IMR-90 (cell line): ENCODE data around the gene GRAMD1A. TPM values are rescaled to one million over a fixed set of nuclear protein-coding genes. Genes with fewer than 3 reads are reported as not detected.

ENCODE experiments used
- ATAC-seq: fragments of 200-7000 bp; cut with Tn5 transposase; 2 replicates; pipeline ENCODE4 v1.9.1; 2020; ENCODE audit warnings: low read depth, mild to moderate bottlenecking, moderate library complexity
- BruUV-seq: library from RNA; stranded (reverse); fragments of 400-500 nt; replicated peaks from 2 replicates; lab custom pipeline; 2021; lab: Mats Ljungman, UMichigan
- CTCF ChIA-PET: fragments of 300-600 bp; formaldehyde crosslinking; extraction: SDS; loops from one replicate; lab custom pipeline; 2021; ENCODE audit warnings: antibody characterized with exemption; lab: Yijun Ruan, JAX
- POLR2A ChIA-PET: fragments of 300-600 bp; sonication (Branson Sonifier 250); formaldehyde crosslinking; loops from one replicate; lab custom pipeline; 2022; ENCODE audit warnings: antibody characterized with exemption; ENCODE audit not compliant: unreplicated experiment; lab: Charles Lee
- DNase-seq: peaks from one replicate; pipeline ENCODE4 v3.0.0; 2013
- H2AFZ ChIP-seq: replicated peaks from 2 replicates; pipeline ENCODE3; 2013; ENCODE audit warnings: low read length, mild to moderate bottlenecking; ENCODE audit not compliant: poor library complexity
- H2AK5ac ChIP-seq: 2 replicates; pipeline ENCODE4 v1.6.1; 2013; ENCODE audit warnings: low read depth, low read length, inconsistent platforms
- H2AK9ac ChIP-seq: replicated peaks from 2 replicates; pipeline ENCODE3; 2013; ENCODE audit warnings: mild to moderate bottlenecking, low read depth, low read length, moderate library complexity; ENCODE audit not compliant: poor library complexity
- H2BK120ac ChIP-seq: 2 replicates; pipeline ENCODE4 v1.6.1; 2013; ENCODE audit warnings: low read depth, low read length, inconsistent platforms
- H2BK15ac ChIP-seq: 3 replicates; pipeline ENCODE4 v1.6.1; 2013; ENCODE audit warnings: low read depth, low read length, inconsistent platforms
- H2BK20ac ChIP-seq: 2 replicates; pipeline ENCODE4 v1.6.1; 2013; ENCODE audit warnings: low read depth, mild to moderate bottlenecking, inconsistent platforms, low read length, moderate library complexity
- H2BK5ac ChIP-seq: 2 replicates; pipeline ENCODE4 v1.6.1; 2013; ENCODE audit warnings: mild to moderate bottlenecking, low read depth, low read length, inconsistent platforms; ENCODE audit not compliant: poor library complexity, severe bottlenecking
- H3K14ac ChIP-seq: replicated peaks from 2 replicates; pipeline ENCODE4 v1.6.1; 2013; ENCODE audit warnings: low read depth, low read length, inconsistent platforms
- H3K18ac ChIP-seq: 2 replicates; pipeline ENCODE4 v1.6.1; 2013; ENCODE audit warnings: low read depth, low read length, control low read depth
- H3K23ac ChIP-seq: 2 replicates; pipeline ENCODE4 v1.6.1; 2013; ENCODE audit warnings: low read depth, low read length, inconsistent platforms
- H3K27ac ChIP-seq: 2 replicates; pipeline ENCODE4 v1.5.1; 2013; ENCODE audit warnings: mild to moderate bottlenecking, control low read depth, low read length; ENCODE audit not compliant: insufficient read depth
- H3K27me3 ChIP-seq: 2 replicates; pipeline ENCODE4 v1.6.1; 2013; ENCODE audit warnings: low read length; ENCODE audit not compliant: control insufficient read depth, insufficient read depth
- H3K36me3 ChIP-seq: 2 replicates; pipeline ENCODE4 v1.6.1; 2013; ENCODE audit warnings: low read length, mixed read lengths; ENCODE audit not compliant: control insufficient read depth, insufficient read depth
- H3K4ac ChIP-seq: 2 replicates; pipeline ENCODE4 v1.6.1; 2013; ENCODE audit warnings: low read depth, low read length, inconsistent platforms
- H3K4me1 ChIP-seq: 2 replicates; pipeline ENCODE4 v1.6.1; 2013; ENCODE audit warnings: low read length, mixed read lengths; ENCODE audit not compliant: control insufficient read depth, insufficient read depth
- H3K4me2 ChIP-seq: 2 replicates; pipeline ENCODE4 v1.6.1; 2013; ENCODE audit warnings: low read depth, mild to moderate bottlenecking, control low read depth, low read length, moderate library complexity
- H3K4me3 ChIP-seq: 2 replicates; pipeline ENCODE4 v1.5.1; 2013; ENCODE audit warnings: low read depth, mild to moderate bottlenecking, control low read depth, low read length, moderate library complexity; ENCODE audit not compliant: insufficient read depth
- H3K56ac ChIP-seq: 2 replicates; pipeline ENCODE4 v1.6.1; 2013; ENCODE audit warnings: low read length, inconsistent platforms; ENCODE audit not compliant: insufficient read depth; ENCODE audit errors: extremely low read depth
- H3K79me1 ChIP-seq, 2 experiments: 2 replicates each; pipeline ENCODE4 v1.6.1; 2013; ENCODE audit warnings: low read length in 2 of 2, inconsistent platforms in 1 of 2, low read depth in 1 of 2
- H3K9ac ChIP-seq: 2 replicates; pipeline ENCODE4 v1.6.1; 2013; ENCODE audit warnings: low read depth, low read length, control low read depth
- H3K9me1 ChIP-seq: 2 replicates; pipeline ENCODE4 v1.6.1; 2013; ENCODE audit warnings: low read length, inconsistent platforms; ENCODE audit not compliant: insufficient read depth
- H3K9me3 ChIP-seq: 2 replicates; pipeline ENCODE4 v1.6.1; 2013; ENCODE audit warnings: low read length; ENCODE audit not compliant: control insufficient read depth, insufficient read depth
- H4K20me1 ChIP-seq: 2 replicates; pipeline ENCODE4 v1.6.1; 2013; ENCODE audit warnings: low read length, inconsistent platforms; ENCODE audit not compliant: insufficient read depth
- H4K5ac ChIP-seq: 2 replicates; pipeline ENCODE4 v1.6.1; 2013; ENCODE audit warnings: mild to moderate bottlenecking, low read depth, low read length, control low read depth
- H4K8ac ChIP-seq, 2 experiments: 2 replicates each; pipeline ENCODE4 v1.6.1; 2013; ENCODE audit warnings: low read depth in 2 of 2, low read length in 2 of 2, control low read depth in 1 of 2, inconsistent platforms in 1 of 2
- H4K91ac ChIP-seq: 2 replicates; pipeline ENCODE4 v1.6.1; 2013; ENCODE audit warnings: low read depth, low read length, inconsistent platforms; ENCODE audit not compliant: insufficient read depth
- BHLHE40 ChIP-seq: fragments of 150-350 bp; IDR thresholded peaks from 2 replicates; pipeline ENCODE4 v1.6.1; 2016; ENCODE audit warnings: mild to moderate bottlenecking, low read depth, low read length
- CEBPB ChIP-seq: IDR thresholded peaks from 2 replicates; pipeline ENCODE4 v1.6.1; 2012; ENCODE audit warnings: low read depth, low read length, improper control_type of control experiment
- CHD1 ChIP-seq: IDR thresholded peaks from 2 replicates; pipeline ENCODE4 v1.6.1; 2012; ENCODE audit warnings: low read depth, low read length, improper control_type of control experiment
- CTCF ChIP-seq: conservative IDR thresholded peaks from 2 replicates; pipeline ENCODE4 v1.5.1; 2012; ENCODE audit warnings: mild to moderate bottlenecking, low read depth, low read length, improper control_type of control experiment
- FOS ChIP-seq: fragments of 150-350 bp; IDR thresholded peaks from 2 replicates; pipeline ENCODE4 v1.6.1; 2016; ENCODE audit warnings: low read depth, low read length
- MAFK ChIP-seq: IDR thresholded peaks from 2 replicates; pipeline ENCODE4 v1.6.1; 2012; ENCODE audit warnings: low read depth, low read length, improper control_type of control experiment
- MAZ ChIP-seq: IDR thresholded peaks from 2 replicates; pipeline ENCODE4 v1.6.1; 2012; ENCODE audit warnings: low read depth, mild to moderate bottlenecking, low read length, improper control_type of control experiment, moderate library complexity, borderline replicate concordance
- NFE2L2 ChIP-seq: fragments of 150-350 bp; IDR thresholded peaks from 2 replicates; pipeline ENCODE4 v1.6.1; 2016; ENCODE audit warnings: low read depth, mild to moderate bottlenecking, low read length
- POLR2A ChIP-seq: IDR thresholded peaks from 2 replicates; pipeline ENCODE4 v1.6.1; 2012; ENCODE audit warnings: mild to moderate bottlenecking, low read depth, low read length
- RAD21 ChIP-seq: IDR thresholded peaks from 2 replicates; pipeline ENCODE4 v1.6.1; 2012; ENCODE audit warnings: low read length, improper control_type of control experiment
- RCOR1 ChIP-seq: IDR thresholded peaks from 2 replicates; pipeline ENCODE4 v1.6.1; 2012; ENCODE audit warnings: mild to moderate bottlenecking, low read length, improper control_type of control experiment; ENCODE audit not compliant: insufficient replicate concordance
- RFX5 ChIP-seq: IDR thresholded peaks from 2 replicates; pipeline ENCODE4 v1.8.0; 2012; ENCODE audit warnings: low read depth, mild to moderate bottlenecking, low read length, moderate library complexity
- SMC3 ChIP-seq: fragments of 150-350 bp; IDR thresholded peaks from 2 replicates; pipeline ENCODE4 v1.6.1; 2016; ENCODE audit warnings: low read depth, mild to moderate bottlenecking, antibody characterized with exemption, low read length, moderate library complexity
- USF2 ChIP-seq: fragments of 150-350 bp; IDR thresholded peaks from 2 replicates; pipeline ENCODE4 v1.6.1; 2017; ENCODE audit warnings: mild to moderate bottlenecking, antibody characterized with exemption, low read length, low read depth
- WGBS, 2 experiments: methylation state at CpG; one replicate each; pipeline versions ENCODE4 v1.1.5 to v1.1.7; 2013; ENCODE audit warnings: missing lambda C conversion rate in 2 of 2; ENCODE audit not compliant: insufficient read length in 1 of 2; ENCODE audit errors: extremely low coverage in 2 of 2; 5-methylcytosine and 5-hydroxymethylcytosine counted together
- dilution Hi-C: fragments of 300-500 bp; cut with HindIII; formaldehyde crosslinking; loops from one replicate; pipeline ENCODE4 v1.14.3; 2018; ENCODE audit warnings: low sequenced_read_pairs; ENCODE audit not compliant: unreplicated experiment
- in situ Hi-C: fragments of 300-500 bp; cut with MboI; formaldehyde crosslinking; loops from 3 replicates; pipeline ENCODE4 v1.14.3; 2019; ENCODE audit warnings: low sequenced_read_pairs, inconsistent platforms, mixed read lengths
- intact Hi-C: fragments of 100-400 bp; cut with micrococcal nuclease; formaldehyde crosslinking; loops from 2 replicates; pipeline ENCODE4 v1.10.0; 2022
- polyA plus RNA-seq, 3 experiments: library from polyadenylated mRNA; depleted of rRNA; stranded (reverse); fragments of >200 nt; gene quantifications; 2 replicates each; pipeline ENCODE4 v1.2.3, GENCODE V29; 2012; ENCODE audit warnings: low replicate concordance in 1 of 3
- total RNA-seq: library from RNA; depleted of rRNA; stranded (reverse); fragments of >200 nt; gene quantifications from 2 replicates; pipeline ENCODE4 v1.2.3, GENCODE V29; 2012

The GRAMD1A gene
- total and polyA plus RNA-seq, 2 of the 4 experiments (the other 2 are of a cell fraction), result 11.1 to 63.0 TPM

- Histone ChIP-seq H3K4me2 (no peak overlapping the region), H2AFZ (no peak overlapping the region), H3K23ac (no peak overlapping the region), H4K91ac (no peak overlapping the region), H3K4ac (no peak overlapping the region), H3K9ac (no peak overlapping the region), H2BK20ac (no peak overlapping the region), H4K5ac (no peak overlapping the region), H3K9me1 (no peaks in the 10 kb centered on the region), H3K9me3 (no peaks in the 10 kb centered on the region), H3K27me3 (peaks cover 6% of the 10 kb centered on the region), H3K27ac (no peak overlapping the region), H3K56ac (no peak overlapping the region), H3K79me1 (no peaks in the 10 kb centered on the region), H3K4me3 (no peak overlapping the region), H2BK5ac (no peak overlapping the region), H2BK120ac (no peak overlapping the region), H2BK15ac (no peak overlapping the region), H4K8ac (no peak overlapping the region), H2AK5ac (no peak overlapping the region), H4K20me1 (no peaks in the 10 kb centered on the region), H2AK9ac (no peak overlapping the region), H3K14ac (no peak overlapping the region), H3K36me3 (no peaks in the 10 kb centered on the region), H3K18ac (no peak overlapping the region), H3K4me1 (no peaks in the 10 kb centered on the region)
- POLR2A ChIA-PET, result no interaction called here
- in situ Hi-C loops (no loop called here), intact Hi-C loops (no loop called here), dilution Hi-C loops (no loop called here)
- ATAC-seq (no peak), DNase-seq (no peak)
- no TSS peak for BruUV-seq
- CTCF ChIA-PET, result no interaction called here
- WGBS, 2 experiments, result no CpG with 5 or more reads among the region's 3 CpGs
- TF ChIP-seq BHLHE40, result no peak
- no peak for TF ChIP-seq MAFK
- TF ChIP-seq CEBPB, result no peak
- TF ChIP-seq USF2, result no peak
- no peak for TF ChIP-seq CTCF
- TF ChIP-seq MAZ, result no peak
- TF ChIP-seq POLR2A, result no peak
- no peak for TF ChIP-seq NFE2L2
- TF ChIP-seq SMC3, result no peak
- no peak for TF ChIP-seq CHD1
- no peak for TF ChIP-seq FOS
- TF ChIP-seq RFX5, result no peak
- TF ChIP-seq RCOR1, result no peak
- no peak for TF ChIP-seq RAD21
Observed at GRCh38 chr19:34984287-34984686, 15.8 kb upstream of the GRAMD1A start.
